ENCODE measurements around the gene TP53INP2. TPM values are rescaled to one million over a fixed set of nuclear protein-coding genes. Genes with fewer than 3 reads are reported as not detected.
"Not testable (repeated sequence)": the region's sequence is repeated elsewhere in the genome, so short reads cannot be mapped to it uniquely, and the experiment has no call there.

The TP53INP2 gene
- total and polyA plus RNA-seq, 12 donors: 31.7 to 174 (median 129) TPM

DNA sequence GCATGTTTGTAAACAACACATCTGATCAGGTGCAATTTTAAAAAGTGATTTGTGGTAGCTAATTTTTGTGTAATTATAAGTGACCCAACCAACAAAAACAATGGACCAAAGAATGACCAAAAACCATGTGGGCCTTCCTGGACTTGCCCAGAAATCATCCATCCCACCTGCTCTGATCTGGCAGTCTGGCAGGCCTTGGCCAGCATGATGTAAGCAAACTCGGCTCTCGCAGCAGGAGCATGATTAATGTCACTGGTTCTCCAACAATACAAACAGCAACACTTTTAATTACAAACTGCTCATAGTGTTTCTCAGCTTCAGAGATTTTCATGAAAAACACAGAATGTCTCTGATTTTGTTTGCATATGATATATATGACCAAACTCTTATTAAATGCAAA, 16.1 kb downstream of the TP53INP2 start:
- 52 to 63% methylated on average over 2 of the region's 2 CpGs for WGBS, 2 donors
- ATAC-seq: no peak
- Histone ChIP-seq H3K27me3 (no peaks in the 10 kb centered on the region), H3K36me3 (peaks cover 0 to 92% (median 10%) of the 10 kb centered on the region in 9 donors), H3K4me1 (peaks cover 0 to 14% (median 0%) of the 10 kb centered on the region in 9 donors), H3K9me3 (no peaks in the 10 kb centered on the region), H3K4me3 (no peak overlapping the region), H3K27ac (no peak overlapping the region)
- no peak for DNase-seq
- TF ChIP-seq, protein P1, sequence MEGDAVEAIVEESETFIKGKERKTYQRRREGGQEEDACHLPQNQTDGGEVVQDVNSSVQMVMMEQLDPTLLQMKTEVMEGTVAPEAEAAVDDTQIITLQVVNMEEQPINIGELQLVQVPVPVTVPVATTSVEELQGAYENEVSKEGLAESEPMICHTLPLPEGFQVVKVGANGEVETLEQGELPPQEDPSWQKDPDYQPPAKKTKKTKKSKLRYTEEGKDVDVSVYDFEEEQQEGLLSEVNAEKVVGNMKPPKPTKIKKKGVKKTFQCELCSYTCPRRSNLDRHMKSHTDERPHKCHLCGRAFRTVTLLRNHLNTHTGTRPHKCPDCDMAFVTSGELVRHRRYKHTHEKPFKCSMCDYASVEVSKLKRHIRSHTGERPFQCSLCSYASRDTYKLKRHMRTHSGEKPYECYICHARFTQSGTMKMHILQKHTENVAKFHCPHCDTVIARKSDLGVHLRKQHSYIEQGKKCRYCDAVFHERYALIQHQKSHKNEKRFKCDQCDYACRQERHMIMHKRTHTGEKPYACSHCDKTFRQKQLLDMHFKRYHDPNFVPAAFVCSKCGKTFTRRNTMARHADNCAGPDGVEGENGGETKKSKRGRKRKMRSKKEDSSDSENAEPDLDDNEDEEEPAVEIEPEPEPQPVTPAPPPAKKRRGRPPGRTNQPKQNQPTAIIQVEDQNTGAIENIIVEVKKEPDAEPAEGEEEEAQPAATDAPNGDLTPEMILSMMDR (IDR thresholded peaks at IDR 0.05): no peak
- intact Hi-C loops (cut with DNase I): no loop called here

DNA sequence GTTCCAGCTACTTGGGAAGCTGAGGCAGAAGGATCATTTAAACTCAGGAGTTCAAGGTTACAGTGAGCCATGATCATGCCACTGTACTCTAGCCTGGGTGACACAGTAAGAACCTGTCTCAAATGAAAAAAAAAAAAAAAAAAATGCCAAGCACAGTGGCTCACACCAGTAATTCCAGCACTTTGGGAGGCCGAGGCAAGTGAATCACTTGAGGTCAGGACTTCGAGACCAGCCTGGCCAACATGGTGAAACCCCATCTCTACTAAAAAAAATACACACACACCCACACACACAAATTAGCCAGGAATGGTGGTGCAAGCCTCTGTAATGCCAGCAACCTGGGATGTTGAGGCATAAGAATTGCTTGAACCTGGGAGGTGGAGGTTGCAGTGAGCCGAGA, 18.4 kb downstream of the TP53INP2 start:
- intact Hi-C loops (cut with DNase I); ATAC-seq: not testable (repeated sequence)

DNA sequence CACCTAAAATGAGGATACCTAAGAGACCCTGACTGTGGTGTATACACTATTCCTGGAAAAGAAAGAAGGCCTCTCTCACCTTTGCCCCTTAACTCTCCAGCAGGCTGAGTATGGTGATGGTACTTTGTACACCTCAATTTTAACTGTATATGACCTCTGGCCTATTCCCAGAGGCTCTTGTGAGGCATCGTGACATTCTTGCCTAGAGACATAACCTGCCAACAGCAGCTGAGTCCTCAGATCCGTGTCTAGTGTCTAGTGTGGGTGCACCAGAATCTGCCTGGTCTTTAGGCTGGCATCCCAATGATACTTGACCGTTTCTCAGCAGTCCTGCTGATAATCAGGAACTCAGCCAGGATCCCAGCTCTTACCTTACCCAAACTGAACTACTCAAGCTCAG, 20.0 kb downstream of the TP53INP2 start:
- Histone ChIP-seq H3K4me3 (no peak overlapping the region), H3K27me3 (no peaks in the 10 kb centered on the region), H3K4me1 (peaks cover 0 to 14% (median 0%) of the 10 kb centered on the region in 9 donors), H3K36me3 (peaks cover 0 to 94% (median 32%) of the 10 kb centered on the region in 9 donors), H3K9me3 (no peaks in the 10 kb centered on the region), H3K27ac (peak overlapping the region in 1 of 10 donors; percentile 20)
- ATAC-seq: peak in 6 of 8 donors; percentile 33 to 84 (median 48)
- TF ChIP-seq, protein P1 (IDR thresholded peaks at IDR 0.05): no peak
- WGBS, 2 donors: 51 to 63% methylated on average over 3 of the region's 3 CpGs
- intact Hi-C loops (cut with DNase I): no loop called here
- no peak for DNase-seq

More for the DNA sequence above, 18.4 kb downstream of the TP53INP2 start:
- H3K27me3 ChIP-seq, H3K27ac ChIP-seq, H3K4me3 ChIP-seq, H3K9me3 ChIP-seq, DNase-seq: not testable (repeated sequence)
- 96 to 97% methylated on average over 3 of the region's 3 CpGs for WGBS, 2 donors
- Histone ChIP-seq H3K4me1 (peaks cover 0 to 14% (median 0%) of the 10 kb centered on the region in 9 donors), H3K36me3 (peaks cover 0 to 95% (median 32%) of the 10 kb centered on the region in 9 donors)

DNA sequence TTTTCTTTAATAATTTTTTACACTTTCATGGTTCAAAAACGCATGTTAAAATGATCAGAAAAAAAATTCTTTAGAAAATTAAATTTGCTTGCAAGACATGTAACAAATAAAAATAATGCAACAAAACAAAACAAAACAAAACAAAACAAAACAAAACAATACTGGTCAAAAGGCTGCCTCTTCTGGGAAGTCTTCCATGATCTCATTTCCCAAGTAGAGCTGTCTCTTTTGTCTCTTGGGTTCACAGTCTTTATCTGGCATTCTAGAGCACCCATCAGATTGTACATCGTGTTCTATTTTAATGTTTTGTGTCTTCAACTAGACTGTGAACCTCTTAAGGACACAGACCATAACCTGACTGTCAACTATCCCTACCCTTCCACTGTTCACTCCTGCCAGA, 25.3 kb downstream of the TP53INP2 start:
- H3K27ac ChIP-seq: no peak overlapping the region
- intact Hi-C loops (cut with DNase I): no loop called here

DNA sequence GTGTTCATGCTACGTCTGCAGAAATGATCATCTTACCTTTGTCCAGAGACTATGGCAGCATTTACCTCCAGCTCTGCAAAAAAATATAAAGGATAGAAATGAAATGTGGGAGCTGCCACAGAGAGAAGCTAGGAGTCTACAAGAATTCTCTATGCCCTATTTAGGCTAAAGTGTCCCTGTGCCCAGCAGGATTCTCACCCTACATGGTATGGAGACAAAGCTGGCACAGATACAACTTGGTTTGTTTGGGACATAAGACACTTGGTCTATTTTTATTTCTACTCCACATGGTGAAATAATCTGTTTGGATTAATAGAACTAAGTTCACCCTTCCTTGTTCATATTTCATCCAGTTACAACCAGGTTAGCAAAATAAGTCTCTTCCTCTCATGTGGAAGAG, 28.4 kb downstream of the TP53INP2 start:
- Histone ChIP-seq H3K36me3 (peaks cover 0 to 95% (median 17%) of the 10 kb centered on the region in 9 donors), H3K4me1 (peaks cover 0 to 22% (median 6%) of the 10 kb centered on the region in 9 donors)

More for the DNA sequence above, 25.3 kb downstream of the TP53INP2 start:
- Histone ChIP-seq H3K4me3 (no peak overlapping the region), H3K27me3 (no peaks in the 10 kb centered on the region), H3K9me3 (no peaks in the 10 kb centered on the region), H3K36me3 (peaks cover 0 to 98% (median 40%) of the 10 kb centered on the region in 9 donors), H3K4me1 (peaks cover 0 to 18% (median under 1%) of the 10 kb centered on the region in 9 donors)
- no peak for DNase-seq
- TF ChIP-seq, protein P1 (IDR thresholded peaks at IDR 0.05): no peak
- ATAC-seq: no peak
- 67 to 92% methylated on average over 2 of the region's 2 CpGs for WGBS, 2 donors

More for the DNA sequence above, 28.4 kb downstream of the TP53INP2 start:
- ATAC-seq (peak in 1 of 8 donors; percentile 53), DNase-seq (no peak)
- Histone ChIP-seq H3K4me3 (no peak overlapping the region), H3K27ac (no peak overlapping the region), H3K27me3 (no peaks in the 10 kb centered on the region), H3K9me3 (no peaks in the 10 kb centered on the region)
- intact Hi-C loops (cut with DNase I): no loop called here
- WGBS, 2 donors: 74 to 77% methylated on average over 1 of the region's 1 CpG
- TF ChIP-seq, protein P1 (IDR thresholded peaks at IDR 0.05): no peak

Data from heart right ventricle (tissue), 16 donors.